ENCODE data around the gene ZBTB47.

The ZBTB47 gene

DNA sequence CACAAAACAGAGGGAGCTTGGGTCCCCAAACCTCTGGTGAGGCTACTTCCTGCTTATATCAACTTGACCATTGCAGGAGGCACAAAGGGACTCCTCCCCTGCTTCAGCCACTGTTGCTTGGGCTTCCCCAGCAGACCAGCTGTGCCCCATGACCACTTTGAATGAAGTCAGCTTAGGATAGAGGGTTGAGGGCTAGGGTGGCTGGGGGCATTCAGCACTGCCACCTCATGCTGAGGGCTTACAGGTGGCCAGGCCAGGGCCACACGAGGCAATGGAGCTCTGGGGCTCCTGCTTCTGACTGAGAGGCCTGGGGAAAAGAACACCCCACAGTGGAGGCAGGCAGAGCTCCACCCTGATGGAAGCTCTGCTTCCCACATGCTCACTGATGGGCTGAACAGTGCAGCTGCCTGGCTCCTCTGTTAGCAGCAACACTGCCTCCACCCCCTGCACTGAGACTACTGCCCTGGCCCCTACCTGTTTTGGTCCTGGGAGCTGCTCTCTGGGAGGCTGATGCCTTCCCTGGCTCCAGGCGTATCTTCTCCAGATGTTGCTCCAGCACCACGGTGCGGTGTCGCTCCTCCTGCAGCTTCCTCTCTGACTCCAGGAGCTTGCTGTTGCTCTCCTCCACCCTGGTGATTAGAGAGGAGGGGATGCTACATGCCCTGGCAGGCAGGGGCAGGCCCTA lies 59.3 kb downstream of the ZBTB47 start:
- no peak for DNase-seq (ENCODE audit: low read depth)

DNA sequence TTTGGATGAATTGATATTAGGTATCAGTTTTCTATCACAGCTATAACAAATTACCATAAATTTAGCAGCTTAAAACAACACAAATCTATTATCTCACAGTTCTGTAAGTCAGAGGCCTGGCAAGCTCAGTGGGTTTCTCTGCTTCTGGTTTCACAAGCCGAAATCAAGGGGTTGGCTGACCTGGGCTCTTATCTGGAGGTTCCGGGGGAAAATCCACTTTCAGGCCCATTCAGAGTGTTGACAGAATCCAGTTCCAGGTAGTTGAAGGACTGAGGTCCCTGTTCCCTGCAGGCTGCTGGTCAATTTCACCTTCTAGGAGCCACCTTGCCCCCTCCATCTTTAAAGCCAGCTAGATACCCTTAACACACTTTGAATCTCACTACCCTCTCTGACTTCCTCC lies 60.2 kb downstream of the ZBTB47 start:
- no peak for DNase-seq (ENCODE audit: low read depth)

DNA sequence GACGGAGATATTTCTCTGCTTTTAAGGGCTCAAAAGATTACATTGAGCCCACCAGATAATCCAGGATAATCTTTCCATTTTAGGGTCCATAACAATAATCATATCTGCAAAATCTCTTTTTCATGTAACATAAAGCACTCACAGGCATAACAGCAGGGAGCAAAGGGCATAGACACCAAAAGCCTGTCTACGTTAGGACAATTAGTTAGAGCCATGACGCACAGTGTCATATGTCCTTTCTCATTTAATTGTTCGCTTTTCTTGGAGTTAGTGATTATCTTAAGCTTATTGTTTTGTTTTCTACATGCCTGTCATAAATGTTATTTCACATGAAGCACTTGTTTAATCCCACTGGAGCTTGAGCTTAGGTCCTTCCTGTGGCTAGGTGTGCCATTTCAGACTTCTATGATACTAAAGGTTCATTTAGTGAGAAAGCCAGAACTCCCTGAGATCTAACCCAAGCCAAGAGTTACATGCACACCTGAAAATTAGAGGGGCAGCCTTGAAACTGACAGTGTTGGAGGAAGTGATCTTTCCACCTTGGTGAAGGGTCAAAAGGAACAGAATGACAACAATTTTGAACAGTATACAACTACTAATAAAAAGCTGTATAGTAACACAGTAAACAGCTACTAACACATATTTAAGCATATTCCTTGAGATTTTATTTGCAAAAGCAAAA lies 60.8 kb downstream of the ZBTB47 start:
- no peak for DNase-seq (ENCODE audit: low read depth)

Data from GM04503 (cell line).